DOHH2 (cell line): ENCODE results near the gene TEX2.

ENCODE experiments used
- H3F3A ChIP-seq: fragments of 200-600 bp; sonication (generic), shearing (Covaris generic); 2 replicates; pipeline ENCODE4 v1.6.0; 2016; ENCODE audit warnings: antibody characterized with exemption, mild to moderate bottlenecking; ENCODE audit not compliant: control insufficient read depth, insufficient read depth
- H3K27ac ChIP-seq: fragments of 200-600 bp; sonication (generic); 2 replicates; pipeline ENCODE4 v1.5.1; 2014; ENCODE audit warnings: low read depth, mild to moderate bottlenecking, low read length, moderate library complexity
- H3K27me3 ChIP-seq: fragments of 200-600 bp; sonication (generic); 2 replicates; pipeline ENCODE4 v1.6.1; 2014; ENCODE audit warnings: mild to moderate bottlenecking, low read length, mixed read lengths; ENCODE audit not compliant: control insufficient read depth
- H3K36me3 ChIP-seq: fragments of 200-600 bp; sonication (generic); 2 replicates; pipeline ENCODE4 v1.6.1; 2014; ENCODE audit warnings: mild to moderate bottlenecking, low read length, moderate library complexity, mixed read lengths; ENCODE audit not compliant: control insufficient read depth
- H3K4me1 ChIP-seq: fragments of 200-600 bp; sonication (generic); 2 replicates; pipeline ENCODE4 v1.6.1; 2014; ENCODE audit warnings: mild to moderate bottlenecking, low read length, mixed read lengths; ENCODE audit not compliant: control insufficient read depth
- H3K4me2 ChIP-seq: fragments of 200-600 bp; sonication (generic); 2 replicates; pipeline ENCODE4 v1.6.0; 2014; ENCODE audit warnings: mild to moderate bottlenecking, low read length, moderate library complexity
- H3K4me3 ChIP-seq: fragments of 200-600 bp; sonication (generic); 2 replicates; pipeline ENCODE4 v1.5.1; 2014; ENCODE audit warnings: mild to moderate bottlenecking, low read length, mixed read lengths
- H3K79me2 ChIP-seq: fragments of 200-600 bp; sonication (generic); 2 replicates; pipeline ENCODE4 v1.6.1; 2014; ENCODE audit warnings: mild to moderate bottlenecking, low read length, mixed read lengths; ENCODE audit not compliant: control insufficient read depth
- H3K9me2 ChIP-seq: fragments of 200-600 bp; sonication (generic); replicated peaks from 2 replicates; pipeline ENCODE4 v1.6.1; 2014; ENCODE audit warnings: mild to moderate bottlenecking, low read length, mixed read lengths; ENCODE audit not compliant: control insufficient read depth
- H3K9me3 ChIP-seq: fragments of 200-600 bp; sonication (generic); 2 replicates; pipeline ENCODE4 v1.6.1; 2014; ENCODE audit warnings: antibody characterized with exemption, low read length, mixed read lengths; ENCODE audit not compliant: control insufficient read depth, insufficient read depth
- H4K20me1 ChIP-seq: fragments of 200-600 bp; sonication (generic); 2 replicates; pipeline ENCODE4 v1.6.0; 2014; ENCODE audit warnings: low read depth, mild to moderate bottlenecking, antibody characterized with exemption, low read length, moderate library complexity; ENCODE audit not compliant: control insufficient read depth, insufficient read depth
- CTCF ChIP-seq: fragments of 200-600 bp; sonication (generic); IDR thresholded peaks from one replicate; pipeline ENCODE4 v1.5.1; 2014; ENCODE audit warnings: antibody characterized with exemption, mild to moderate bottlenecking, low read depth, low read length; ENCODE audit not compliant: poor library complexity, severe bottlenecking
- EZH2phosphoT487 ChIP-seq: fragments of 200-600 bp; sonication (generic); IDR thresholded peaks from 2 replicates; pipeline ENCODE4 v1.6.1; 2017; ENCODE audit warnings: borderline replicate concordance, mild to moderate bottlenecking, antibody characterized with exemption, low read length, moderate library complexity, mixed read lengths

Gene TEX2

GRCh38 chr17:64243340-64243739 is 19.7 kb downstream of the TEX2 start:
- no peak for TF ChIP-seq EZH2phosphoT487
- no peak for TF ChIP-seq CTCF
- H3K4me2 ChIP-seq, result no peak overlapping the region
- no peak overlapping the region for H3K4me3 ChIP-seq

GRCh38 chr17:64242633-64243032 is 20.4 kb downstream of the TEX2 start:
- H3K79me2 ChIP-seq, result 0 out of 2 replicates have a peak, but pooled peaks cover 3% of the 10 kb centered on the region
- H3K27ac ChIP-seq, result no peak overlapping the region
- no peaks in the 10 kb centered on the region for H4K20me1 ChIP-seq
- no peaks in the 10 kb centered on the region for H3K36me3 ChIP-seq
- H3K9me3 ChIP-seq, result no peaks in the 10 kb centered on the region
- H3K27me3 ChIP-seq, result no peaks in the 10 kb centered on the region
- H3F3A ChIP-seq, result no peaks in the 10 kb centered on the region
- no peak for TF ChIP-seq CTCF
- TF ChIP-seq EZH2phosphoT487, result no peak
- no peak overlapping the region for H3K4me2 ChIP-seq
- no peak overlapping the region for H3K4me3 ChIP-seq
- H3K9me2 ChIP-seq, result no peaks in the 10 kb centered on the region
- H3K4me1 ChIP-seq, result no peaks in the 10 kb centered on the region

More at GRCh38 chr17:64243340-64243739, 19.7 kb downstream of the TEX2 start:
- H3K79me2 ChIP-seq, result 0 out of 2 replicates have a peak, but pooled peaks cover 3% of the 10 kb centered on the region
- no peaks in the 10 kb centered on the region for H3K9me2 ChIP-seq
- no peaks in the 10 kb centered on the region for H3K36me3 ChIP-seq
- no peaks in the 10 kb centered on the region for H3K27me3 ChIP-seq
- H3F3A ChIP-seq, result no peaks in the 10 kb centered on the region
- H4K20me1 ChIP-seq, result no peaks in the 10 kb centered on the region
- no peak overlapping the region for H3K27ac ChIP-seq
- H3K4me1 ChIP-seq, result no peaks in the 10 kb centered on the region
- H3K9me3 ChIP-seq, result no peaks in the 10 kb centered on the region

GRCh38 chr17:64240741-64241347 is 22.2 kb downstream of the TEX2 start:
- H3K9me2 ChIP-seq, result no peaks in the 10 kb centered on the region
- no peaks in the 10 kb centered on the region for H4K20me1 ChIP-seq
- H3K4me3 ChIP-seq, result no peak overlapping the region
- H3F3A ChIP-seq, result no peaks in the 10 kb centered on the region
- H3K4me1 ChIP-seq, result no peaks in the 10 kb centered on the region
- H3K27ac ChIP-seq, result no peak overlapping the region
- no peak overlapping the region for H3K4me2 ChIP-seq
- no peaks in the 10 kb centered on the region for H3K27me3 ChIP-seq
- no peak for TF ChIP-seq CTCF
- TF ChIP-seq EZH2phosphoT487, result no peak
- no peaks in the 10 kb centered on the region for H3K36me3 ChIP-seq
- 0 out of 2 replicates have a peak, but pooled peaks cover 3% of the 10 kb centered on the region for H3K79me2 ChIP-seq
- no peaks in the 10 kb centered on the region for H3K9me3 ChIP-seq
